ENCODE measurements around the gene NOP53.

- TF ChIP-seq CTCF (IDR thresholded peaks at IDR 0.05) (no peak), POLR2AphosphoS5 (IDR thresholded peaks at IDR 0.05) (no peak), POLR2A (IDR thresholded peaks at IDR 0.05) (no peak)
These were observed 21.3 kb downstream of the NOP53 start for GRCh38 chr19:47766670-47767069.

All from sigmoid colon (tissue), 4 donors.